Measurements from ENCODE around the gene CCL26.
A peak's percentile ranks its signal among the peaks of the same experiment; 100 is the strongest.
"Not testable (repeated sequence)": the region's sequence is repeated elsewhere in the genome, so short reads cannot be mapped to it uniquely, and the experiment has no call there.

The CCL26 gene

GRCh38 chr7:75789361-75789924 lies 17.4 kb upstream of the CCL26 start:
- DNase-seq: no peak

- DNase-seq: not testable (repeated sequence)
Observed at GRCh38 chr7:75788154-75788847, 16.3 kb upstream of the CCL26 start.

GRCh38 chr7:75783058-75783457 lies 11.0 kb upstream of the CCL26 start:
- not testable (repeated sequence) for DNase-seq

GRCh38 chr7:75780647-75781273 lies 8.7 kb upstream of the CCL26 start:
- not testable (repeated sequence) for DNase-seq

GRCh38 chr7:75779516-75779915 lies 7.5 kb upstream of the CCL26 start:
- DNase-seq: not testable (repeated sequence)

GRCh38 chr7:75779035-75779434 lies 7.0 kb upstream of the CCL26 start:
- DNase-seq: not testable (repeated sequence)

GRCh38 chr7:75776295-75776971 lies 4.4 kb upstream of the CCL26 start:
- no peak for DNase-seq

- DNase-seq: not testable (repeated sequence)
Observed at GRCh38 chr7:75773958-75774357, 1.9 kb upstream of the CCL26 start.

- DNase-seq: no peak
Observed at GRCh38 chr7:75771224-75771623, 787 bp downstream of the CCL26 start.

- peak; percentile 39 for DNase-seq
Observed at GRCh38 chr7:75762350-75762917, 9.6 kb downstream of the CCL26 start.

- not testable (repeated sequence) for DNase-seq
Observed at GRCh38 chr7:75761801-75762200, 10.2 kb downstream of the CCL26 start.

GRCh38 chr7:75758491-75758890 lies 13.5 kb downstream of the CCL26 start:
- no peak for DNase-seq

GRCh38 chr7:75757860-75758259 lies 14.2 kb downstream of the CCL26 start:
- DNase-seq: no peak

- DNase-seq: peak; percentile 30
Observed at GRCh38 chr7:75756991-75757676, 14.9 kb downstream of the CCL26 start.

- DNase-seq: no peak
Observed at GRCh38 chr7:75756206-75756990, 15.6 kb downstream of the CCL26 start.

- DNase-seq: no peak
Observed at GRCh38 chr7:75743455-75743859, 28.6 kb downstream of the CCL26 start.

GRCh38 chr7:75740846-75741497 lies 31.0 kb downstream of the CCL26 start:
- no peak for DNase-seq

- DNase-seq: no peak
Observed at GRCh38 chr7:75739796-75740672, 32.0 kb downstream of the CCL26 start.

- peak; percentile 89 for DNase-seq
Observed at GRCh38 chr7:75738975-75739795, 32.8 kb downstream of the CCL26 start.

Data from NCI-H748 treated with DMSO at 0.1 percent for 48 hours (cell line).